Heart left ventricle (tissue), 16 donors: ENCODE data around the gene FGB. TPM values are rescaled to one million over a fixed set of nuclear protein-coding genes. Genes with fewer than 3 reads are reported as not detected.

Source experiments
- ATAC-seq, 4 donors: fragments of 200-7000 bp; cut with Tn5 transposase; one replicate each; pipeline ENCODE4 v1.9.1; 2020 to 2022; ENCODE audit warnings: moderate library complexity in 4 of 4, mild to moderate bottlenecking in 3 of 4, moderate number of reproducible peaks in 1 of 4
- DNase-seq, 5 donors: peaks; one replicate each; pipeline ENCODE4 v3.0.0-alpha.2; 2020
- H3K27ac ChIP-seq, 12 donors: fragments of 200-600 bp; sonication (generic) in 4 of 12; one replicate each; pipeline versions ENCODE4 v1.5.0 to v1.8.0; 2016 to 2022; ENCODE audit warnings: mild to moderate bottlenecking in 2 of 12
- H3K27me3 ChIP-seq, 9 donors: fragments of 200-600 bp; sonication (generic) in 2 of 9; one replicate each; pipeline versions ENCODE4 v1.5.1 to v1.8.0; 2016 to 2022; ENCODE audit warnings: mild to moderate bottlenecking in 3 of 9
- H3K36me3 ChIP-seq, 9 donors: fragments of 200-600 bp; sonication (generic) in 2 of 9; one replicate each; pipeline versions ENCODE4 v1.5.0 to v1.8.0; 2018 to 2022; ENCODE audit warnings: mild to moderate bottlenecking in 2 of 9
- H3K4me1 ChIP-seq, 12 donors: fragments of 200-600 bp; sonication (generic) in 4 of 12; one replicate each; pipeline versions ENCODE4 v1.5.0 to v1.8.0; 2016 to 2022; ENCODE audit warnings: mild to moderate bottlenecking in 3 of 12
- H3K4me3 ChIP-seq, 12 donors: fragments of 200-600 bp; sonication (generic) in 4 of 12; one replicate each; pipeline versions ENCODE4 v1.5.0 to v1.8.0; 2017 to 2022; ENCODE audit warnings: mild to moderate bottlenecking in 9 of 12, moderate library complexity in 4 of 12
- H3K9me3 ChIP-seq, 12 donors: fragments of 200-600 bp; sonication (generic) in 4 of 12; one replicate each; pipeline versions ENCODE4 v1.5.0 to v1.8.0; 2016 to 2022; ENCODE audit warnings: mild to moderate bottlenecking in 1 of 12
- CTCF ChIP-seq, 12 donors: fragments of 200-600 bp; sonication (generic) in 4 of 12; IDR thresholded peaks; one replicate each; pipeline versions ENCODE4 v1.5.0 to v1.8.0; 2018 to 2022; ENCODE audit warnings: antibody characterized with exemption in 12 of 12, mild to moderate bottlenecking in 5 of 12
- POLR2A ChIP-seq, 2 donors: fragments of 450-650 bp; IDR thresholded peaks; one replicate each; pipeline ENCODE4 v1.6.1; 2017; ENCODE audit warnings: antibody characterized with exemption in 2 of 2, mild to moderate bottlenecking in 2 of 2, moderate library complexity in 2 of 2
- WGBS, 4 donors: extraction: QIAGEN DNeasy Blood & Tissue Kit in 2 of 4; methylation state at CpG; one replicate each; pipeline versions ENCODE4 v1.1.5 to v1.1.7; 2013 to 2018; 5-methylcytosine and 5-hydroxymethylcytosine counted together
- intact Hi-C, 10 donors: fragments of 100-400 bp; cut with DNase I; formaldehyde crosslinking; loops; one replicate each; pipeline versions ENCODE4 v1.11.1 to v1.14.2; 2022
- polyA plus RNA-seq, 2 donors: library from polyadenylated mRNA; stranded (reverse); fragments of 200-250 nt; gene quantifications; one replicate each; pipeline ENCODE4 v1.2.3, GENCODE V29; 2013
- total RNA-seq, 9 donors: library from RNA; depleted of rRNA in 2 of 9; stranded (reverse); fragments of >200 nt in 2 of 9; fragmentation: NEBNext Ultra II Directional in 3 of 9; extraction: Animal tissue kit (Norgen Biotek cat#: 25700) in 3 of 9; gene quantifications; one replicate each; pipeline versions ENCODE4 v1.1.0 to v1.2.4, GENCODE V29; 2016 to 2023
- donor health status: ischemic (EF 13 %, LVEDD 7.1; RV severe dilation, severe dysfunction).
- donor health status: healthy with polysubstance abuse.
- donor health status: DM: no; HTN: yes; CAD: no.
- donor health status: DM: no; HTN: no; CAD: no.
- donor health status: ischemic (EF 25% LVEDD 6.9; RV normal size, moderate dysfunction).
- donor health status: ischemic (EF 25% LVEDD 5.7; RV mildly dilated, moderate dysfunction).
- donor health status: healthy.
- donor health status: DM: yes; HTN: yes; CAD: no.
- donor health status: ischemic (EF 35%, LVEDD 5.7; RV mildly dilated, moderate dysfunction).
- donor health status: nonischemic (EF 11% LVEDD 7.7; RV severe dilation, severe dysfunction).
- donor health status: DM: yes; HTN: yes; CAD: no.
- donor health status: PGD.
- donor health status: ischemic (EF 29% LVEDD 5.4; RV normal size, mild dysfunction).
- donor health status: nonischemic (EF 23%, LVEDD 6.1; RV moderate dilation, normal function).

FGB gene
- total and polyA plus RNA-seq, 11 donors = 0.25 to 1.6 (median 0.46) TPM; not detected in 8

GRCh38 chr4:154604696-154605200 is 41.9 kb downstream of the FGB start:
- Histone ChIP-seq H3K36me3 (no peaks in the 10 kb centered on the region), H3K4me3 (no peak overlapping the region), H3K27ac (no peak overlapping the region), H3K4me1 (no peaks in the 10 kb centered on the region), H3K9me3 (no peaks in the 10 kb centered on the region), H3K27me3 (peaks cover 0 to 12% (median 0%) of the 10 kb centered on the region in 9 donors)
- no peak for DNase-seq
- ATAC-seq = no peak
- WGBS, 4 donors = 73 to 76% (median 74%) methylated on average over 4 of the region's 4 CpGs
- no peak for TF ChIP-seq POLR2A (IDR thresholded peaks at IDR 0.05)
- no peak for TF ChIP-seq CTCF (IDR thresholded peaks at IDR 0.05)
- intact Hi-C loops = no loop called here

GRCh38 chr4:154606728-154607723 is 44.2 kb downstream of the FGB start:
- 76 to 84% (median 80%) methylated on average over 6 of the region's 6 CpGs for WGBS, 4 donors

GRCh38 chr4:154608361-154609252 is 45.8 kb downstream of the FGB start:
- H3K36me3 ChIP-seq = no peaks in the 10 kb centered on the region
- DNase-seq = no peak
- no peak overlapping the region for H3K27ac ChIP-seq
- WGBS, 4 donors = 74 to 86% (median 80%) methylated on average over 3 of the region's 3 CpGs
- no peaks in the 10 kb centered on the region for H3K4me1 ChIP-seq
- no peak overlapping the region for H3K4me3 ChIP-seq
- ATAC-seq = no peak
- H3K9me3 ChIP-seq = no peaks in the 10 kb centered on the region
- TF ChIP-seq CTCF (IDR thresholded peaks at IDR 0.05) = no peak
- no peak for TF ChIP-seq POLR2A (IDR thresholded peaks at IDR 0.05)
- intact Hi-C loops = no loop called here
- peaks cover 0 to 13% (median 0%) of the 10 kb centered on the region in 9 donors for H3K27me3 ChIP-seq

More at GRCh38 chr4:154606728-154607723, 44.2 kb downstream of the FGB start:
- Histone ChIP-seq H3K27ac (no peak overlapping the region), H3K27me3 (peaks cover 0 to 16% (median 0%) of the 10 kb centered on the region in 9 donors), H3K4me3 (no peak overlapping the region), H3K9me3 (no peaks in the 10 kb centered on the region), H3K4me1 (no peaks in the 10 kb centered on the region), H3K36me3 (no peaks in the 10 kb centered on the region)
- TF ChIP-seq POLR2A (IDR thresholded peaks at IDR 0.05) (no peak), CTCF (IDR thresholded peaks at IDR 0.05) (no peak)
- DNase-seq (no peak), ATAC-seq (no peak)
- intact Hi-C loops = no loop called here
